Activated naive CD4-positive, alpha-beta T cell treated with anti-CD3 and anti-CD28 coated beads for 36 hours (primary cell): ENCODE results near the gene GNB5. TPM values are rescaled to one million over a fixed set of nuclear protein-coding genes. Genes with fewer than 3 reads are reported as not detected.
A peak's percentile ranks its signal among the peaks of the same experiment; 100 is the strongest.

Experiments
- CTCF ChIA-PET: fragments of 350-600 bp; sonication (Branson Sonifier 250); formaldehyde crosslinking; loops from one replicate; lab custom pipeline; 2021; ENCODE audit warnings: antibody characterized with exemption; lab: Charles Lee
- DNase-seq: peaks from one replicate; pipeline ENCODE4 v3.0.0-alpha.2; 2020
- H3K27ac Mint-ChIP-seq: one replicate; pipeline ENCODE4 v1.8.0; 2021; ENCODE audit warnings: mild to moderate bottlenecking, mixed read lengths
- H3K27me3 Mint-ChIP-seq: one replicate; pipeline ENCODE4 v1.8.0; 2021; ENCODE audit warnings: low read depth, mixed read lengths
- H3K36me3 Mint-ChIP-seq: one replicate; pipeline ENCODE4 v1.8.0; 2021; ENCODE audit warnings: low read depth, mixed read lengths
- H3K4me1 Mint-ChIP-seq: one replicate; pipeline ENCODE4 v1.8.0; 2021; ENCODE audit warnings: low read depth, mixed read lengths
- H3K4me3 Mint-ChIP-seq: one replicate; pipeline ENCODE4 v1.8.0; 2021; ENCODE audit warnings: mild to moderate bottlenecking, moderate library complexity, mixed read lengths
- H3K9me3 Mint-ChIP-seq: one replicate; pipeline ENCODE4 v1.8.0; 2021; ENCODE audit warnings: mixed read lengths
- intact Hi-C: fragments of 100-400 bp; cut with micrococcal nuclease; formaldehyde crosslinking; loops from one replicate; pipeline ENCODE4 v1.15.1; 2023
- total RNA-seq, 2 experiments: library from RNA; stranded (reverse); gene quantifications; one replicate each; pipeline ENCODE4 v1.2.3, GENCODE V29; 2021

The GNB5 gene
- total RNA-seq, 2 experiments from 2014 or later = 23.2 to 23.6 TPM

GRCh38 chr15:52136442-52136980, 54.7 kb downstream of the GNB5 start:
- intact Hi-C loops = no loop called here
- no peak for DNase-seq
- Mint-ChIP-seq H3K27ac (no peak overlapping the region), H3K9me3 (no peaks in the 10 kb centered on the region), H3K4me3 (no peak overlapping the region), H3K4me1 (peaks cover 18% of the 10 kb centered on the region), H3K27me3 (no peaks in the 10 kb centered on the region), H3K36me3 (peaks cover 6% of the 10 kb centered on the region)
- CTCF ChIA-PET = interaction anchor here (0.6 to 1.2 kb wide), 3 partner anchors 13 to 116 kb away, joined by 3 to 4 read pairs (median 3); no protein-coding TSS in a partner anchor

DNA sequence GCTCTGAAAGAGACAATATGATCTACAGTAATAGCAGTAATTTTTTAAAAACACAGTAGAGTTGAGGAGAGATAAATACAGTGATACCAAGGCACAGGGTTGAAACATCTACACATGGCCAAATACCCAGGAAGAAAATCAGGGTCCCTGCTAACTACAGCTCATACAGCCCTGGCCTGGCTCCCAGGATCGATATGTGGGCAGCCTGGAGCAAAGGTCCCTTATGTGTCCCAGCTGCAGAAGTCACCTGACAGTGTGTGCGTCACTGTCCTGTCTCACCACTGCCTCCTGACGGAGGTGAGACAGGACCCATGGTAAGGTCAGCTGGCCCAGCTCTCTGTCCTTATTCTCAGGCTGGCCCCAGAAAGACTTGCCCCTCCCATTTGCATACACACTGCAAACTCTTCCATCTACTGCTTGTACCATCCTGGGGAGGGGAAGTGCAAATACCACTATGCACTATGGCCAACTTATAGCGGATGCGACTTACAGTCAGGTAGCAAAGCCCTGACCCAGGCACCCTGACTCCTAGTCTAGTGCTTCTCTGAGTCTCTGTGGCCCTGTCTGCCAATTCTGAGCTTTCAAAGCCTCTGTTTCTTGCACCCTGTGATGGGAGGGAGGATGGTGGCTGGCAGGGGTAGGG, 56.6 kb downstream of the GNB5 start:
- Mint-ChIP-seq H3K27ac (no peak overlapping the region), H3K4me1 (peaks cover 18% of the 10 kb centered on the region), H3K4me3 (no peak overlapping the region), H3K27me3 (no peaks in the 10 kb centered on the region), H3K9me3 (no peaks in the 10 kb centered on the region), H3K36me3 (peaks cover 3% of the 10 kb centered on the region)
- CTCF ChIA-PET = interaction anchor here (1.0 to 1.4 kb wide), 4 partner anchors 8 to 91 kb away, joined by 3 to 4 read pairs (median 3); no protein-coding TSS in a partner anchor
- intact Hi-C loops = no loop called here
- no peak for DNase-seq

DNA sequence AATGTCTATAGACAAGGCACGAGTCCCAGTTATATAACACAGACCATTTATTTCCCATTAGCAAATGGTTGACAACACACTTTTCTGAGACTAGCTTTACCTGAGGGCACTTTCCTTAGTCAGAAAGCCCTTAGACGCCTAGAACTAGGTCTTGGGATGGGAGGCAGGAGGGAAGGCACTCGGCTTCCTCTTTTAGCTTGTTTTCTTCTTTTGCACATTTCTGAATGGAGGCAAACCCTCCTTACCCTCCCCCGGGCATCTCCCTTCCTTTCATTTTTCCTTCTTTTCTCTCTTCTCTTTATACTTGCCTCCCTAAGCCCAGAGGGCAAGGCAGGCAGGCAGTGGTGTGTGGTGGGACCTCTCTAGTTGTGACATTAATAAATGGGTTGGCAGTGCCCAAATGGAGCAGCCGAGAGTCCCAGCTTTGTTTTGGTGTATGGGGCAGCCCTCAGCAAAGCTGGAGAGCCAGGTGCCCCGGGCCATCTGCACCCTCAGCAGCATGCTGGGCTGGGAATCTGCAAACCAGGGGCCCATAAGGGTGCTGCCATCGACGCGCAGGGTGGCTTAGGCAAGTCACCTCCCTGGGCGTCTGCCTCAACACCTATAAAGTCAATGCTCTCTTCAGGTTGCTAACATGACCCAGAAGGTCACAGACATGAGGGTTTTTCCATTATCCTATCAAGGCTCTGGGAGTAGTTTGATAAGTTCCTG, 57.5 kb downstream of the GNB5 start:
- no peak overlapping the region for H3K27ac Mint-ChIP-seq
- intact Hi-C loops = no loop called here
- CTCF ChIA-PET = interaction anchor here (1.0 to 1.4 kb wide), 4 partner anchors 8 to 244 kb away, joined by 3 to 4 read pairs (median 3); no protein-coding TSS in a partner anchor
- DNase-seq = no peak
- H3K4me1 Mint-ChIP-seq = peaks cover 18% of the 10 kb centered on the region
- H3K4me3 Mint-ChIP-seq = no peak overlapping the region
- peaks cover 2% of the 10 kb centered on the region for H3K36me3 Mint-ChIP-seq
- H3K27me3 Mint-ChIP-seq = no peaks in the 10 kb centered on the region
- no peaks in the 10 kb centered on the region for H3K9me3 Mint-ChIP-seq

GRCh38 chr15:52132066-52132465, 59.1 kb downstream of the GNB5 start:
- Mint-ChIP-seq H3K36me3 (peaks cover 2% of the 10 kb centered on the region), H3K27ac (no peak overlapping the region), H3K9me3 (no peaks in the 10 kb centered on the region), H3K27me3 (no peaks in the 10 kb centered on the region), H3K4me1 (peaks cover 14% of the 10 kb centered on the region), H3K4me3 (no peak overlapping the region)
- DNase-seq = no peak
- intact Hi-C loops = no loop called here
- CTCF ChIA-PET = interaction anchor here (1.2 kb wide), 1 partner anchor 9 kb away, joined by 3 read pairs; no protein-coding TSS in a partner anchor

- DNase-seq = no peak
- no peak overlapping the region for H3K4me3 Mint-ChIP-seq
- H3K9me3 Mint-ChIP-seq = no peaks in the 10 kb centered on the region
- H3K27me3 Mint-ChIP-seq = no peaks in the 10 kb centered on the region
- H3K36me3 Mint-ChIP-seq = peaks cover 4% of the 10 kb centered on the region
- H3K4me1 Mint-ChIP-seq = peaks cover 4% of the 10 kb centered on the region
- H3K27ac Mint-ChIP-seq = no peak overlapping the region
- intact Hi-C loops = no loop called here
- CTCF ChIA-PET = interaction anchor here (0.5 to 0.7 kb wide), 3 partner anchors 81 to 455 kb away, joined by 3 to 4 read pairs (median 3); no protein-coding TSS in a partner anchor
Observed at GRCh38 chr15:52128568-52128967, 62.6 kb downstream of the GNB5 start.

DNA sequence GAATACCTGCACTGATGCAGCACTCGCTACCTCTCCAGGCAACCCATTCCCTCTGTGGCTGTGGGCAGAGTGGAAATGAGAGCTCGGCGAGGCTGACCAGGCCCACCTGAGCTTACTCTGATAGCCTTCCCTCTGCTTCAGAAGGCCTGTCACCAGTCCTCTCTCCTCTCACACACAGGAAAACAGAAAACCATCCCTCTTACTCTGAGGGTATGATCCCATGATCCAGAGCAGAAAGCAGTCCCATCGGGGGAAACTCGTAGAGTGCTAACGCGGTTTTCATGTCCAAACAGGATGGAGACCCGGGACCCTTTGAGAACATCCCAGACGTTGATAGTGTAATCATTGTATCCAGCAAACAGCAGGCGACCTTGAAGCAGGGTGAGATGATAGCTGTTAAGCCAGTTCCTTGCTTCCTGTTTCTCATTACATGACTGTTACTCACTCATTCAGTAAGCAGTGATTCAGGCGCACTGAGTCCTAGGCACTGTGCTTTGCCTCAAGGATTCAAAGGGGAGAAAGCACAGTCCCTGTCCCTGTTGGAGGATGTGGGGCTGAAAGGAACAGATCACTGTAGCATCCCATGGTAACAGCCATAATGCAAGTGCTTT, 66.8 kb downstream of the GNB5 start:
- CTCF ChIA-PET = interaction anchor here (0.5 kb wide), 1 partner anchor 141 kb away, joined by 6 read pairs; no protein-coding TSS in a partner anchor
- H3K27ac Mint-ChIP-seq = peak overlapping the region; percentile 17
- no peak overlapping the region for H3K4me3 Mint-ChIP-seq
- peaks cover 4% of the 10 kb centered on the region for H3K4me1 Mint-ChIP-seq
- H3K9me3 Mint-ChIP-seq = no peaks in the 10 kb centered on the region
- DNase-seq = peak; percentile 45
- intact Hi-C loops = no loop called here
- no peaks in the 10 kb centered on the region for H3K27me3 Mint-ChIP-seq
- peaks cover 2% of the 10 kb centered on the region for H3K36me3 Mint-ChIP-seq

DNA sequence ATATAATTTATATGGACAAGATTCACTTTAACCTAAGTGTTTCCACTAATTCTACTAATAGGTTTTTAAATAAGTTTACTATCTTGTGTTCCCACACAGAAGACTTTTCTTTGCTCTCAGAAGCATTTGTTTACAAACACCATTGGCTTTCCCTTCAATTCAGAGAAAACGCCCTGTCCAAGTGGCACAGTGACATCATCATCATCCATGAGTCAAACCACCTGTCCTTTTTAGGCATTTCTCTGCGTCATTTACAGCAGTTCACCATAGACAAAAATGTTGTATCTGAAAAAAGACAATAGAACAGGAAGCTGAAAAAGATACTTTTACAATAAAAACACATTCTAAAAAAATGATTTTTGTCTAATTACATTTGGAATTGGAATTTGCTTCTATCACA, 69.3 kb downstream of the GNB5 start:
- peaks cover 2% of the 10 kb centered on the region for H3K36me3 Mint-ChIP-seq
- CTCF ChIA-PET = no interaction called here
- H3K27ac Mint-ChIP-seq = no peak overlapping the region
- no peaks in the 10 kb centered on the region for H3K9me3 Mint-ChIP-seq
- intact Hi-C loops = no loop called here
- no peaks in the 10 kb centered on the region for H3K27me3 Mint-ChIP-seq
- no peak for DNase-seq
- H3K4me3 Mint-ChIP-seq = no peak overlapping the region
- peaks cover 4% of the 10 kb centered on the region for H3K4me1 Mint-ChIP-seq

GRCh38 chr15:52121006-52121405, 70.2 kb downstream of the GNB5 start:
- DNase-seq = no peak
- intact Hi-C loops = no loop called here
- H3K4me3 Mint-ChIP-seq = no peak overlapping the region
- H3K9me3 Mint-ChIP-seq = no peaks in the 10 kb centered on the region
- no peaks in the 10 kb centered on the region for H3K27me3 Mint-ChIP-seq
- peaks cover 9% of the 10 kb centered on the region for H3K4me1 Mint-ChIP-seq
- no peak overlapping the region for H3K27ac Mint-ChIP-seq
- peaks cover 2% of the 10 kb centered on the region for H3K36me3 Mint-ChIP-seq
- CTCF ChIA-PET = interaction anchor here (1.3 kb wide), 1 partner anchor 42 kb away, joined by 3 read pairs; no protein-coding TSS in a partner anchor

GRCh38 chr15:52120488-52120887, 70.7 kb downstream of the GNB5 start:
- intact Hi-C loops = no loop called here
- peaks cover 2% of the 10 kb centered on the region for H3K36me3 Mint-ChIP-seq
- no peak overlapping the region for H3K4me3 Mint-ChIP-seq
- H3K27me3 Mint-ChIP-seq = no peaks in the 10 kb centered on the region
- H3K4me1 Mint-ChIP-seq = peaks cover 14% of the 10 kb centered on the region
- no peak overlapping the region for H3K27ac Mint-ChIP-seq
- CTCF ChIA-PET = interaction anchor here (1.3 kb wide), 1 partner anchor 41 kb away, joined by 3 read pairs; no protein-coding TSS in a partner anchor
- H3K9me3 Mint-ChIP-seq = no peaks in the 10 kb centered on the region
- DNase-seq = no peak

GRCh38 chr15:52118969-52119749, 72.0 kb downstream of the GNB5 start:
- Mint-ChIP-seq H3K36me3 (no peaks in the 10 kb centered on the region), H3K4me3 (no peak overlapping the region), H3K4me1 (peaks cover 10% of the 10 kb centered on the region), H3K27ac (no peak overlapping the region), H3K9me3 (no peaks in the 10 kb centered on the region), H3K27me3 (no peaks in the 10 kb centered on the region)
- intact Hi-C loops = no loop called here
- CTCF ChIA-PET = no interaction called here
- no peak for DNase-seq

GRCh38 chr15:52117549-52117948, 73.6 kb downstream of the GNB5 start:
- Mint-ChIP-seq H3K36me3 (no peaks in the 10 kb centered on the region), H3K4me1 (peaks cover 11% of the 10 kb centered on the region), H3K27me3 (no peaks in the 10 kb centered on the region), H3K4me3 (no peak overlapping the region), H3K27ac (no peak overlapping the region), H3K9me3 (no peaks in the 10 kb centered on the region)
- no peak for DNase-seq
- CTCF ChIA-PET = interaction anchor here (0.7 kb wide), 1 partner anchor 90 kb away, joined by 5 read pairs; no protein-coding TSS in a partner anchor
- intact Hi-C loops = no loop called here
